Fibroblast of the aortic adventitia (primary cell): Measurements from ENCODE around the gene GET4. TPM values are rescaled to one million over a fixed set of nuclear protein-coding genes. Genes with fewer than 3 reads are reported as not detected.

Experiments
- DNase-seq: peaks from one replicate; pipeline ENCODE4 v3.0.0-alpha.2; 2010; ENCODE audit warnings: low read depth
- H3K4me3 ChIP-seq: 2 replicates; pipeline ENCODE4 v1.5.1; 2011; ENCODE audit warnings: low read depth, mild to moderate bottlenecking, control low read depth, low read length, moderate library complexity
- CTCF ChIP-seq: IDR thresholded peaks from 2 replicates; pipeline ENCODE4 v1.5.1; 2011; ENCODE audit warnings: mild to moderate bottlenecking, low read length, control low read depth, inconsistent platforms; ENCODE audit not compliant: insufficient read depth
- total RNA-seq: library from RNA; depleted of rRNA; stranded (reverse); fragments of >200 nt; gene quantifications from 2 replicates; pipeline ENCODE4 v1.2.3, GENCODE V29; 2012; ENCODE audit warnings: low replicate concordance

GET4 gene
- total RNA-seq, 1 donor, result 14.2 TPM

GRCh38 chr7:881441-882234 is 5.3 kb downstream of the GET4 start:
- TF ChIP-seq CTCF, result no peak
- no peak for DNase-seq

GRCh38 chr7:882336-883035 is 6.1 kb downstream of the GET4 start:
- TF ChIP-seq CTCF, result no peak
- DNase-seq, result no peak
- no peak overlapping the region for H3K4me3 ChIP-seq

More at GRCh38 chr7:881441-882234, 5.3 kb downstream of the GET4 start:
- H3K4me3 ChIP-seq, result no peak overlapping the region

GRCh38 chr7:883055-884021 is 7.0 kb downstream of the GET4 start:
- peak; percentile 29 for TF ChIP-seq CTCF
- no peak overlapping the region for H3K4me3 ChIP-seq
- DNase-seq, result peak; percentile 43

GRCh38 chr7:884191-885003 is 8.0 kb downstream of the GET4 start:
- DNase-seq, result no peak
- H3K4me3 ChIP-seq, result no peak overlapping the region
- no peak for TF ChIP-seq CTCF

- H3K4me3 ChIP-seq, result no peak overlapping the region
- no peak for TF ChIP-seq CTCF
- no peak for DNase-seq
Measured at GRCh38 chr7:885261-885892, 9.0 kb downstream of the GET4 start.
